OCI-LY3 (cell line): ENCODE data around the gene PPCDC.

Experiments used
- H2AFZ ChIP-seq: fragments of 200-600, 300-600 bp; shearing (Covaris generic); 2 replicates; pipeline ENCODE4 v1.6.0; 2014; ENCODE audit warnings: antibody characterized with exemption, low read depth, low read length
- H3K27ac ChIP-seq: fragments of 200-600, 300-600 bp; sonication (generic); 2 replicates; pipeline ENCODE4 v1.5.1; 2014; ENCODE audit warnings: mild to moderate bottlenecking, low read length, moderate library complexity, mixed read lengths
- H3K27me3 ChIP-seq: fragments of 200-600, 300-600 bp; sonication (generic); 2 replicates; pipeline ENCODE4 v1.6.1; 2014; ENCODE audit warnings: low read depth, low read length, mixed read lengths
- H3K36me3 ChIP-seq: fragments of 200-600, 300-600 bp; sonication (generic); replicated peaks from 2 replicates; pipeline ENCODE3; 2014; ENCODE audit warnings: low read depth, low read length, mixed read lengths
- H3K4me1 ChIP-seq: fragments of 300-600, 200-600 bp; sonication (generic); 2 replicates; pipeline ENCODE4 v1.6.1; 2014; ENCODE audit warnings: low read length, mixed read lengths
- H3K4me2 ChIP-seq: fragments of 200-600, 300-600 bp; sonication (generic); 2 replicates; pipeline ENCODE4 v1.6.1; 2014; ENCODE audit warnings: low read length, mixed read lengths
- H3K4me3 ChIP-seq: fragments of 300-600, 200-600 bp; sonication (generic); 2 replicates; pipeline ENCODE4 v1.5.1; 2014; ENCODE audit warnings: antibody characterized with exemption, mild to moderate bottlenecking, low read length, moderate library complexity
- H3K79me2 ChIP-seq: fragments of 300-600, 200-600 bp; shearing (Covaris generic); 2 replicates; pipeline ENCODE4 v1.6.1; 2014; ENCODE audit warnings: mild to moderate bottlenecking, low read length, mixed read lengths
- H3K9ac ChIP-seq: fragments of 300-600, 200-600 bp; shearing (Covaris generic); 2 replicates; pipeline ENCODE4 v1.6.0; 2014; ENCODE audit warnings: mild to moderate bottlenecking, low read length, moderate library complexity
- H3K9me3 ChIP-seq: fragments of 200-600, 300-600 bp; shearing (Covaris generic); 2 replicates; pipeline ENCODE4 v1.6.1; 2014; ENCODE audit warnings: low read length, mixed read lengths; ENCODE audit not compliant: insufficient read depth
- H4K20me1 ChIP-seq: fragments of 200-600, 300-600 bp; sonication (generic); 2 replicates; pipeline ENCODE4 v1.6.1; 2016; ENCODE audit warnings: low read length, mixed read lengths; ENCODE audit not compliant: insufficient read depth
- CTCF ChIP-seq: fragments of 200-600, 300-600 bp; sonication (generic); IDR thresholded peaks from 2 replicates; pipeline ENCODE4 v1.5.1; 2014; ENCODE audit warnings: antibody characterized with exemption, low read length, low read depth
- EZH2phosphoT487 ChIP-seq: fragments of 200-600 bp; shearing (Covaris generic); IDR thresholded peaks from 2 replicates; pipeline ENCODE4 v1.6.1; 2018; ENCODE audit warnings: antibody characterized with exemption, mixed run types, low read depth

Gene PPCDC

GRCh38 chr15:75042730-75043508 lies 19.5 kb downstream of the PPCDC start:
- Histone ChIP-seq H4K20me1 (peaks cover 41% of the 10 kb centered on the region), H3K36me3 (peaks cover 11% of the 10 kb centered on the region), H3K27ac (peak overlapping the region; percentile 64), H3K4me1 (peaks cover 56% of the 10 kb centered on the region), H3K9ac (peak overlapping the region; percentile 30), H3K27me3 (peaks cover 44% of the 10 kb centered on the region), H2AFZ (no peak overlapping the region), H3K79me2 (no peaks in the 10 kb centered on the region), H3K4me3 (peak overlapping the region; percentile 48), H3K9me3 (no peaks in the 10 kb centered on the region), H3K4me2 (peak overlapping the region; percentile 63)
- TF ChIP-seq EZH2phosphoT487: no peak
- TF ChIP-seq CTCF: peak; percentile 75

- peak overlapping the region; percentile 15 for H3K4me3 ChIP-seq
- no peak overlapping the region for H2AFZ ChIP-seq
- H3K9me3 ChIP-seq: no peaks in the 10 kb centered on the region
- TF ChIP-seq EZH2phosphoT487 (no peak), CTCF (peak; percentile 54)
- peak overlapping the region; percentile 63 for H3K4me2 ChIP-seq
- peaks cover 14% of the 10 kb centered on the region for H3K36me3 ChIP-seq
- H4K20me1 ChIP-seq: peaks cover 41% of the 10 kb centered on the region
- H3K27me3 ChIP-seq: peaks cover 47% of the 10 kb centered on the region
- peak overlapping the region; percentile 64 for H3K27ac ChIP-seq
- H3K4me1 ChIP-seq: peaks cover 62% of the 10 kb centered on the region
- no peaks in the 10 kb centered on the region for H3K79me2 ChIP-seq
- peak overlapping the region; percentile 30 for H3K9ac ChIP-seq
Measured at GRCh38 chr15:75043509-75044257, 20.3 kb downstream of the PPCDC start.

- Histone ChIP-seq H3K36me3 (peaks cover 21% of the 10 kb centered on the region), H3K27me3 (peaks cover 47% of the 10 kb centered on the region), H2AFZ (no peak overlapping the region), H4K20me1 (peaks cover 41% of the 10 kb centered on the region), H3K9ac (no peak overlapping the region), H3K4me3 (no peak overlapping the region), H3K27ac (no peak overlapping the region), H3K79me2 (no peaks in the 10 kb centered on the region), H3K4me2 (peak overlapping the region; percentile 63), H3K4me1 (peaks cover 62% of the 10 kb centered on the region), H3K9me3 (no peaks in the 10 kb centered on the region)
- no peak for TF ChIP-seq EZH2phosphoT487
- TF ChIP-seq CTCF: no peak
Measured at GRCh38 chr15:75044258-75044878, 21.0 kb downstream of the PPCDC start.
